GM19193 (cell line): ENCODE measurements around the gene TVP23A.

ENCODE experiments used
- POLR2A ChIP-seq: IDR thresholded peaks from 4 replicates; pipeline ENCODE4 v1.6.1; 2011; ENCODE audit not compliant: insufficient read depth, insufficient read length; ENCODE audit errors: extremely low read depth

TVP23A gene

GRCh38 chr16:10745841-10746240, 72.8 kb downstream of the TVP23A start:
- TF ChIP-seq POLR2A, result no peak

DNA sequence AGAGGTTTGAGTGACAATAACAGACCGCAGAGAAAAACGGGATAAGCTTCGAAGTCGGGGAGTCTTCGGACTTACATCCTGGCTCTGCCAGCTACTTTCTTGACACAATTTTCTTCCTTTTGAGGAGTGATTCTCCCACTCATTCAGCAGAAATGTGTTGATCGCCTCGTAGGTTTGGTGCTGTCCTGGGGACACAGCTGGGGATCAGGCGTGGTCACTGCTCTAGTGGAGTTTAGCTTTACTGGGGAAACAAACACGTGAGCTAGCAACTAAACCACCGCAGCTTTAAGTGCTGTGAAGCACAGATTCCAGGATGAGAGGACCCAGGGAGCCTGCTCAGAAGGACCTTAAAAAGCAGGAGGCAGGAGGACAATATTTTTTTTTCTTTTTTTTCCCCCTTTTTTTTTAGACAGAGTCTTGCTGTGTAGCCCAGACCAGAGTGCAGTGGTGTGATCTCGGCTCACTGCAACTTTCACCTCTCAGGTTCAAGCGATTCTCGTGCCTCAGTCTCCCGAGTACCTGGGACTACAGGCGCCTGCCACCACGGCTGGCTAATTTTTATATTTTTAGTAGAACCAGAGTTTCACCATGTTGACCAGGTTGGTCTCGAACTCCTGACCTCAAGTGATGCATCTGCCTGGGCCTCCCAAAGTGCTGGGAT, 74.1 kb downstream of the TVP23A start:
- TF ChIP-seq POLR2A, result no peak

- peak; percentile 93 for TF ChIP-seq POLR2A
Observed at GRCh38 chr16:10743610-10744369, 74.8 kb downstream of the TVP23A start, which contains the start of gene NUBP1. Gene NUBP1, plus strand, starts transcription at chr16:10743842. Its CDS starts 22 bp downstream, at chr16:10743864.

DNA sequence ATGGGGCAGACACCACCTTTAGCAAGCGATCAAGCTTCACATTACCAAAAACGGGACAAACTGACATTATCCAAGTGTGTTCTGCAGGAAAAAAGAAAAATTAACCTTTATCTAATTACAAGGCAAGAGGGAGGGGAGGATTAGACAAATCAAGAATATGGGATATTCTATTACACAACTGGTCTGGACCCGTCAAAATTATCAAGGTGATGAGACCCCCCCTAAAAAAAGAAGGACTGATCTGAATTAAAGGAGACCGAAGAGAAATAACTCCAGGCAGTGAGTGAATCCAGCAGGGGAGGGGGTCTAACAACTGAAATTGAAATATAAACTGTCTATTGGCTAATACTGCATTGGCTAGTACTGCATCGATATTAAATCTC, 75.4 kb downstream of the TVP23A start:
- TF ChIP-seq POLR2A, result no peak

DNA sequence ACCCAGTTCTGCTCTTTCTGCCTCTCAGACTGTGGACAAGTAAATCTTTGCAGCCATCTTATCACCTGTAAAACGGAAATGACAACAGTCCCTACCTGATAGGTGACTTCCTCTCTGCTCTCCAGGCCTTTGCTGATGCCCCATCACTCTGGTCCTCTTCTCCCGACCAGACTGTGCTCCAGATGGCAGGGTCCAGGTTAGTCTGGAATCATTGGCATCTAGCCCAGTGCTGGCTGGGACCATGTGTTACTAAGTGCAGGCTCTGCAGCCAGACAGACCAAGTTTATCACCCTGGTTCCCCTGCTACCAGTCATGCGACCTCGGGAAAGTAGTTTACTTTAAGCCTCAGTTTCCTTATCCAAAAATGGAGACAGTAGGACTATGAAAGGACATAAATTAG, 76.8 kb downstream of the TVP23A start:
- TF ChIP-seq POLR2A, result no peak

DNA sequence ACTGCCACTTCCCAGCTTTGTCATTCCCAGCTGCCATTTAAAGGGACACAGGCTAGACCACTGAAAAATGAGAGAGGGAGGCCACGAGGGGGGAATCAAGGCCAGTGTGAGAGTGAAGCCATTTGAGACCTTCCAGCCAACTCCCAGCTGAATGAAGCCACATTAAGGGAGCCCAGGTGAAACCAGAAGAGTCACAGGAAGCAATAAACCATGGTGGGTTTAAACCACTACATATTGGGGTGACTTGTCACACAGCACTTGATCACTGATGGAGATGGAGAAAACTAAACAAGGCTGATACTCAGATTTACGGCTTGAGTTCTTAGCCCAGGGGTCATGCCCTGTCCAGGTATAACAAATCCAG, 77.8 kb downstream of the TVP23A start:
- no peak for TF ChIP-seq POLR2A

GRCh38 chr16:10740000-10740844, 78.4 kb downstream of the TVP23A start:
- no peak for TF ChIP-seq POLR2A

- peak; percentile 28 for TF ChIP-seq POLR2A
Observed at GRCh38 chr16:10738231-10739077, 80.1 kb downstream of the TVP23A start.

GRCh38 chr16:10737068-10737625, 81.4 kb downstream of the TVP23A start:
- TF ChIP-seq POLR2A, result no peak

DNA sequence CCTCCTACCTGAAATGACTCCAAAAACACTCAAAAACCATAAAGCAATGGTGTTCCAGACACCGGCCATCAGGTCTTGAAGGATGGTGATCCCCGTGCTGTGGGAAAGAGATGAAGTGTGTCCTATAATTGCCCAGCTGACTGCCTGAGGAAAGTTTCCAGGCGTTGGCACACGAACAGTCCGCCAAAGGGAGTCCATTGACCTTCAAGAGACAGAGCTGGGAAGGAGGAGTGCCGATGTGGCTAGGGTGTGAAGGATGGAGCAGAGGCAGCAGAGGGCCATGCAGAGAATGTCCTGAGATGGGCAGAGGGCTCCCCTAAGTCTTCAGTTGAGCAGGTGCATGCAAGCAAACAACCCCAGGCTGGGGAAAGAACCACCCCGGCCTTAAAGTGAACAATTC, 86.8 kb downstream of the TVP23A start:
- TF ChIP-seq POLR2A, result no peak

- no peak for TF ChIP-seq POLR2A
Observed at GRCh38 chr16:10729104-10730048, 89.2 kb downstream of the TVP23A start.

DNA sequence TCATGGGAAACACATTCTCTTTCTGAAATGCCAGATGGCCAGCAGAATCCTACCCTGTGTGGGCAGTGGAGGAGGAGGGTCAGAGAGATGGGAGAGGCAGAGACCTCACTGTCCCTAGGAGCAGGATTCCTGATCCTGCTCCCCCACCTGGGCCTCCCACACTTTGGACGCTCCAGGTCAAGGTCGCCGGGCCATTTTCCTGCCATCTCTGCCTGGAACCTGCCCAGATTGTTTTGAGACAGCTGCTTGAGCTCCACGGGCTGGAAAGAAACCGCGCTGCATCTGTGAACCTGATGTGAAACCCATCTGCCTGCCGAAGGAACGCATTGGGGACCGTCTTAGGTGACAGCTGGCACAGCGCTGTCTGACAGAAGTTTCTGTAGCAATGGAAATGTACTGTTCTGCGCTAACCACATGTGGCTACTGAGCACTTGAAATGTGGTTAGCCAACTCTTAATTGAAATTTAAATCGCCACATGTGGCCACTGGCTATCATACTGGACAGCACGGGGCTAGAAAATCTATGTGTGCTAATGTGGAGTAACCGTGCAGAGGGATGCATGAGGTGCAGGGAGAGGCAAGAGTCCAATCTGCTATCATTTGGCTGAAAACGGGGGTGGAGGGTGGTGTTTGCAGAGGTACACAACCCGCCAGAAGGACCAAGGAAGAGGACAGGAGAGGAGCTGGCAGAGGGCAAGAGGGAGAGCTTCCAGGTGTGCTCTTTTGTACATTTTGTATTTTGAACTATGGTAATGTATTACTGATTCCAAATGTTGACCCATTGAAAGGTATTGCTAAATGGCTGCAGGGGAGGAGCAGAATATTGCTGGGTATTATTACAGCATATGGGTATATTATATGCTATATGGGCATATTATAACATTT, 90.3 kb downstream of the TVP23A start:
- no peak for TF ChIP-seq POLR2A
